ENCODE results near the gene DSCAM.

DNA sequence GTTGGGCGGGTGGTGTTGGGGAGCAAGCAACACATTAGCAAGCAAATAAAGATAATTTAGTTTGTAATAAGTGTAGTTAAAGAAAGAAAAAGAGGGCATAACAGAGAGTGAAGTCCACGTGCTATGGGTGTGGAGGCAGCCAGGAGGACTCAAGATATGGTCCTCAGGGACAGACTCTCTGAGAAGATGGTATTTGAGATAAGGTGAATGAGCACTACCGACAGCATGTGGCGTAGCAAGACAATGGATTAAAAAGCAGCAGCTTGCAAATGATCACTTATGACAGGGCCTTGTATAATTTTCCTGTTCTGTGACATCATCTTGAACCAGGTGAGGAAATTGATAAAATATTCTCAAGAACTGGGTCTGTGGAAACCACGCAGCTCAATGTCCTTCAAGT is 491.9 kb downstream of the DSCAM start:
- TF ChIP-seq, protein P1, sequence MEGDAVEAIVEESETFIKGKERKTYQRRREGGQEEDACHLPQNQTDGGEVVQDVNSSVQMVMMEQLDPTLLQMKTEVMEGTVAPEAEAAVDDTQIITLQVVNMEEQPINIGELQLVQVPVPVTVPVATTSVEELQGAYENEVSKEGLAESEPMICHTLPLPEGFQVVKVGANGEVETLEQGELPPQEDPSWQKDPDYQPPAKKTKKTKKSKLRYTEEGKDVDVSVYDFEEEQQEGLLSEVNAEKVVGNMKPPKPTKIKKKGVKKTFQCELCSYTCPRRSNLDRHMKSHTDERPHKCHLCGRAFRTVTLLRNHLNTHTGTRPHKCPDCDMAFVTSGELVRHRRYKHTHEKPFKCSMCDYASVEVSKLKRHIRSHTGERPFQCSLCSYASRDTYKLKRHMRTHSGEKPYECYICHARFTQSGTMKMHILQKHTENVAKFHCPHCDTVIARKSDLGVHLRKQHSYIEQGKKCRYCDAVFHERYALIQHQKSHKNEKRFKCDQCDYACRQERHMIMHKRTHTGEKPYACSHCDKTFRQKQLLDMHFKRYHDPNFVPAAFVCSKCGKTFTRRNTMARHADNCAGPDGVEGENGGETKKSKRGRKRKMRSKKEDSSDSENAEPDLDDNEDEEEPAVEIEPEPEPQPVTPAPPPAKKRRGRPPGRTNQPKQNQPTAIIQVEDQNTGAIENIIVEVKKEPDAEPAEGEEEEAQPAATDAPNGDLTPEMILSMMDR (IDR thresholded peaks at IDR 0.05; ENCODE audit: insufficient read depth, low read length, poor library complexity, severe bottlenecking), result no peak
- TF ChIP-seq EZH2phosphoT487 (conservative IDR thresholded peaks at IDR 0.05; ENCODE audit: low read length), result no peak

All from SU-DHL-6 (cell line).